ENCODE measurements around the gene CLDN9. TPM values are rescaled to one million over a fixed set of nuclear protein-coding genes. Genes with fewer than 3 reads are reported as not detected.
A peak's percentile ranks its signal among the peaks of the same experiment; 100 is the strongest.

The CLDN9 gene
- total RNA-seq, 6 donors from 2014 or later = 0.57 to 5.9 (median 1.1) TPM

DNA sequence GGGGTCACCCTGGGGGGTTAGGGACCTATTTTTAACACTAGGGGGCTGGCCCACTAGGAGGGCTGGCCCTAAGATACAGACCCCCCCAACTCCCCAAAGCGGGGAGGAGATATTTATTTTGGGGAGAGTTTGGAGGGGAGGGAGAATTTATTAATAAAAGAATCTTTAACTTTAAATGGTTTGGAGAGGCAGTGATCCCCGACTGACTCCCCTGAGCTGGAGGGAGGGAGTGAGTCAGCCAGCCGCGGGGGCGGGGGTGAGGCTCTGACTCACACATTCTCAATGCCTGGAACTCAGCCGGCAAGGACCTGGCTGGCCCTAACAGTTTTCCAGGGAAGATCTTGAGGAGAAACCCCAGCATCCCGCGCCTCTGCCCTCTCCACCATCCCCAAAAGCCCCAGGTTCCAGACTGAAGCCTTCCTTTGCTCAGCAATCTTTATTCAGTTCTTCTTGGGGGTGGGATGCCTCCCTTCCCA lies 9.5 kb downstream of the CLDN9 start:
- Histone ChIP-seq H3K27me3 (peaks cover 0 to 9% (median 3%) of the 10 kb centered on the region in 4 donors), H3K4me1 (peaks cover 45 to 72% (median 53%) of the 10 kb centered on the region in 4 donors), H3K27ac (peak overlapping the region; percentile 94 to 97 (median 97)), H3K9me3 (no peaks in the 10 kb centered on the region), H3K36me3 (peaks cover 3 to 21% (median 16%) of the 10 kb centered on the region in 4 donors), H3K4me3 (peak overlapping the region in 3 of 4 donors; percentile 62 to 76 (median 69))
- ATAC-seq (ENCODE audit: low FRiP score in 2 of 2) (peak; percentile 72 to 78), DNase-seq (peak; percentile 94 to 95)
- TF ChIP-seq EP300 (IDR thresholded peaks at IDR 0.05) (peak in 1 of 4 donors; percentile 67), POLR2AphosphoS5 (IDR thresholded peaks at IDR 0.05) (peak; percentile 60 to 81), POLR2A (IDR thresholded peaks at IDR 0.05) (peak in 1 of 4 donors; percentile 11)
- TF ChIP-seq, protein P1, sequence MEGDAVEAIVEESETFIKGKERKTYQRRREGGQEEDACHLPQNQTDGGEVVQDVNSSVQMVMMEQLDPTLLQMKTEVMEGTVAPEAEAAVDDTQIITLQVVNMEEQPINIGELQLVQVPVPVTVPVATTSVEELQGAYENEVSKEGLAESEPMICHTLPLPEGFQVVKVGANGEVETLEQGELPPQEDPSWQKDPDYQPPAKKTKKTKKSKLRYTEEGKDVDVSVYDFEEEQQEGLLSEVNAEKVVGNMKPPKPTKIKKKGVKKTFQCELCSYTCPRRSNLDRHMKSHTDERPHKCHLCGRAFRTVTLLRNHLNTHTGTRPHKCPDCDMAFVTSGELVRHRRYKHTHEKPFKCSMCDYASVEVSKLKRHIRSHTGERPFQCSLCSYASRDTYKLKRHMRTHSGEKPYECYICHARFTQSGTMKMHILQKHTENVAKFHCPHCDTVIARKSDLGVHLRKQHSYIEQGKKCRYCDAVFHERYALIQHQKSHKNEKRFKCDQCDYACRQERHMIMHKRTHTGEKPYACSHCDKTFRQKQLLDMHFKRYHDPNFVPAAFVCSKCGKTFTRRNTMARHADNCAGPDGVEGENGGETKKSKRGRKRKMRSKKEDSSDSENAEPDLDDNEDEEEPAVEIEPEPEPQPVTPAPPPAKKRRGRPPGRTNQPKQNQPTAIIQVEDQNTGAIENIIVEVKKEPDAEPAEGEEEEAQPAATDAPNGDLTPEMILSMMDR (IDR thresholded peaks at IDR 0.05) = no peak
- 23 to 24% methylated on average over 6 to 8 of the region's 8 CpGs for WGBS, 2 donors

GRCh38 chr16:3022684-3023414 lies 10.1 kb downstream of the CLDN9 start:
- no peaks in the 10 kb centered on the region for H3K9me3 ChIP-seq
- peaks cover 3 to 23% (median 20%) of the 10 kb centered on the region in 4 donors for H3K36me3 ChIP-seq
- peak overlapping the region; percentile 57 to 91 (median 69) for H3K4me3 ChIP-seq
- WGBS, 2 donors = 57 to 71% methylated on average over 5 to 8 of the region's 8 CpGs
- peak overlapping the region; percentile 94 to 97 (median 97) for H3K27ac ChIP-seq
- ATAC-seq (ENCODE audit: low FRiP score in 2 of 2) = no peak
- peaks cover 45 to 73% (median 53%) of the 10 kb centered on the region in 4 donors for H3K4me1 ChIP-seq
- peaks cover 0 to 4% (median 1%) of the 10 kb centered on the region in 4 donors for H3K27me3 ChIP-seq
- TF ChIP-seq POLR2AphosphoS5 (IDR thresholded peaks at IDR 0.05) = no peak
- TF ChIP-seq, protein P1 (IDR thresholded peaks at IDR 0.05) = no peak
- no peak for TF ChIP-seq POLR2A (IDR thresholded peaks at IDR 0.05)
- TF ChIP-seq EP300 (IDR thresholded peaks at IDR 0.05) = no peak
- no peak for DNase-seq

- no peaks in the 10 kb centered on the region for H3K27me3 ChIP-seq
- H3K36me3 ChIP-seq = peaks cover 3 to 23% (median 20%) of the 10 kb centered on the region in 4 donors
- peak overlapping the region; percentile 57 to 91 (median 69) for H3K4me3 ChIP-seq
- H3K4me1 ChIP-seq = peaks cover 43 to 74% (median 52%) of the 10 kb centered on the region in 4 donors
- DNase-seq (no peak), ATAC-seq (ENCODE audit: low FRiP score in 2 of 2) (peak in 1 of 2 donors; percentile 0)
- peak overlapping the region; percentile 94 to 97 (median 97) for H3K27ac ChIP-seq
- H3K9me3 ChIP-seq = no peaks in the 10 kb centered on the region
- TF ChIP-seq POLR2A (IDR thresholded peaks at IDR 0.05) = no peak
- no peak for TF ChIP-seq POLR2AphosphoS5 (IDR thresholded peaks at IDR 0.05)
- TF ChIP-seq EP300 (IDR thresholded peaks at IDR 0.05) = no peak
- TF ChIP-seq, protein P1 (IDR thresholded peaks at IDR 0.05) = no peak
- WGBS, 2 donors = 34 to 80% methylated on average over 2 to 6 of the region's 6 CpGs
Measured at GRCh38 chr16:3023415-3023668, 10.6 kb downstream of the CLDN9 start.

GRCh38 chr16:3023669-3024478 lies 11.2 kb downstream of the CLDN9 start, which contains the start of the genes HCFC1R1 and THOC6:
Gene HCFC1R1 (minus strand): TSS chr16:3023942. CDS start chr16:3023941, 1 bp downstream.
Gene THOC6 (plus strand): TSS chr16:3024035. CDS start chr16:3024327, 292 bp downstream.
- peak; percentile 97 to 99 for DNase-seq
- 0 to 1% methylated on average over 10 to 51 of the region's 69 CpGs for WGBS, 2 donors
- TF ChIP-seq, protein P1 (IDR thresholded peaks at IDR 0.05) = peak in 2 of 6 experiments; percentile 19 to 20
- TF ChIP-seq POLR2A (IDR thresholded peaks at IDR 0.05) (peak in 2 of 4 donors; percentile 62 to 85), EP300 (IDR thresholded peaks at IDR 0.05) (peak in 1 of 4 donors; percentile 42), POLR2AphosphoS5 (IDR thresholded peaks at IDR 0.05) (peak; percentile 91 to 92)
- peak; percentile 77 to 90 for ATAC-seq (ENCODE audit: low FRiP score in 2 of 2)
- no peaks in the 10 kb centered on the region for H3K9me3 ChIP-seq
- peaks cover 40 to 75% (median 57%) of the 10 kb centered on the region in 4 donors for H3K4me1 ChIP-seq
- H3K27me3 ChIP-seq = no peaks in the 10 kb centered on the region
- peak within 1 kb of the TSS; percentile 94 to 97 (median 97) for H3K27ac ChIP-seq
- H3K4me3 ChIP-seq = peak within 1 kb of the TSS; percentile 57 to 91 (median 69)
- peaks cover 3 to 23% (median 20%) of the 10 kb centered on the region in 4 donors for H3K36me3 ChIP-seq

Measured in upper lobe of left lung (tissue), 6 donors.